Naive B cell (primary cell): ENCODE data around the gene SOBP. TPM values are rescaled to one million over a fixed set of nuclear protein-coding genes. Genes with fewer than 3 reads are reported as not detected.

Experiments
- ATAC-seq, 2 donors: fragments of 150-1000 bp; cut with Tn5 transposase; 2 replicates each; pipeline ENCODE4 v1.10.0; 2021; ENCODE audit warnings: low read depth in 2 of 2, mild to moderate bottlenecking in 2 of 2, moderate library complexity in 2 of 2
- DNase-seq: peaks from one replicate; pipeline ENCODE4 v3.0.0; 2022
- H3K27ac Mint-ChIP-seq, 6 donors: one replicate each; pipeline ENCODE4 v1.8.0; 2020 to 2022; ENCODE audit warnings: mild to moderate bottlenecking in 6 of 6, mixed read lengths in 6 of 6, moderate library complexity in 5 of 6, inconsistent platforms in 2 of 6
- H3K27me3 Mint-ChIP-seq, 3 donors: one replicate each; pipeline ENCODE4 v1.8.0; 2021 to 2022; ENCODE audit warnings: mixed read lengths in 3 of 3, mild to moderate bottlenecking in 1 of 3
- H3K36me3 Mint-ChIP-seq, 2 donors: one replicate each; pipeline ENCODE4 v1.8.0; 2020 to 2022; ENCODE audit warnings: mixed read lengths in 2 of 2, inconsistent platforms in 1 of 2, mild to moderate bottlenecking in 1 of 2
- H3K4me1 Mint-ChIP-seq, 3 donors: one replicate each; pipeline ENCODE4 v1.8.0; 2020 to 2022; ENCODE audit warnings: mixed read lengths in 3 of 3, inconsistent platforms in 1 of 3, mild to moderate bottlenecking in 1 of 3, moderate library complexity in 1 of 3
- H3K4me3 Mint-ChIP-seq, 8 donors: one replicate each; pipeline ENCODE4 v1.8.0; 2020 to 2022; ENCODE audit warnings: mild to moderate bottlenecking in 8 of 8, mixed read lengths in 8 of 8, moderate library complexity in 8 of 8, inconsistent platforms in 2 of 8
- H3K9me3 Mint-ChIP-seq, 7 donors: one replicate each; pipeline ENCODE4 v1.8.0; 2020 to 2022; ENCODE audit warnings: mixed read lengths in 7 of 7, mild to moderate bottlenecking in 5 of 7, inconsistent platforms in 2 of 7, moderate library complexity in 1 of 7
- polyA plus RNA-seq, 6 donors: library from polyadenylated mRNA; unstranded; fragments of 300-500 nt; fragmentation: Illumina TruSeq; gene quantifications; one replicate each; pipeline ENCODE4 v1.2.3, GENCODE V29; 2021; ENCODE audit warnings: low read depth in 6 of 6

The SOBP gene
- polyA plus RNA-seq, 6 donors from 2014 or later = 1.7 to 4.3 (median 2.3) TPM

- H3K9me3 Mint-ChIP-seq = peaks cover 0 to 4% (median 0%) of the 10 kb centered on the region in 7 donors
- peaks cover 44 to 73% (median 56%) of the 10 kb centered on the region in 3 donors for H3K4me1 Mint-ChIP-seq
These were observed 172.4 kb downstream of the SOBP start for GRCh38 chr6:107662333-107662732.

GRCh38 chr6:107663308-107663707 lies 173.4 kb downstream of the SOBP start:
- peaks cover 4 to 7% of the 10 kb centered on the region in 2 donors for H3K36me3 Mint-ChIP-seq
- H3K27ac Mint-ChIP-seq = no peak overlapping the region
- no peaks in the 10 kb centered on the region for H3K27me3 Mint-ChIP-seq
- H3K4me3 Mint-ChIP-seq = no peak overlapping the region
- H3K4me1 Mint-ChIP-seq = peaks cover 44 to 73% (median 55%) of the 10 kb centered on the region in 3 donors
- no peak for ATAC-seq
- H3K9me3 Mint-ChIP-seq = peaks cover 0 to 4% (median 0%) of the 10 kb centered on the region in 7 donors
- DNase-seq = no peak

More at GRCh38 chr6:107662333-107662732, 172.4 kb downstream of the SOBP start:
- H3K27ac Mint-ChIP-seq = peak overlapping the region in 4 of 6 donors; percentile 5 to 86 (median 58)
- H3K27me3 Mint-ChIP-seq = no peaks in the 10 kb centered on the region
- DNase-seq (no peak), ATAC-seq (no peak)
- peak overlapping the region in 1 of 8 donors; percentile 39 for H3K4me3 Mint-ChIP-seq
- H3K36me3 Mint-ChIP-seq = peaks cover 4 to 7% of the 10 kb centered on the region in 2 donors

GRCh38 chr6:107665382-107665781 lies 175.5 kb downstream of the SOBP start:
- Mint-ChIP-seq H3K4me1 (peaks cover 47 to 74% (median 58%) of the 10 kb centered on the region in 3 donors), H3K27me3 (no peaks in the 10 kb centered on the region), H3K27ac (peak overlapping the region in 3 of 6 donors; percentile 30 to 78 (median 60)), H3K36me3 (no peaks in the 10 kb centered on the region), H3K9me3 (peaks cover 0 to 2% (median 0%) of the 10 kb centered on the region in 7 donors), H3K4me3 (no peak overlapping the region)
- DNase-seq (no peak), ATAC-seq (no peak)

- no peak for DNase-seq
- Mint-ChIP-seq H3K27me3 (no peaks in the 10 kb centered on the region), H3K4me1 (peaks cover 54 to 82% (median 65%) of the 10 kb centered on the region in 3 donors), H3K36me3 (no peaks in the 10 kb centered on the region), H3K9me3 (peaks cover 0 to 2% (median 0%) of the 10 kb centered on the region in 7 donors), H3K4me3 (peak overlapping the region in 3 of 8 donors; percentile 7 to 80 (median 16)), H3K27ac (peak overlapping the region in 5 of 6 donors; percentile 21 to 70 (median 45))
- no peak for ATAC-seq
These were observed 176.4 kb downstream of the SOBP start for GRCh38 chr6:107666084-107666980.

- ATAC-seq (no peak), DNase-seq (no peak)
- no peaks in the 10 kb centered on the region for H3K36me3 Mint-ChIP-seq
- peaks cover 0 to 2% (median 0%) of the 10 kb centered on the region in 7 donors for H3K9me3 Mint-ChIP-seq
- H3K4me1 Mint-ChIP-seq = peaks cover 58 to 84% (median 67%) of the 10 kb centered on the region in 3 donors
- peak overlapping the region in 3 of 6 donors; percentile 30 to 70 (median 50) for H3K27ac Mint-ChIP-seq
- H3K27me3 Mint-ChIP-seq = no peaks in the 10 kb centered on the region
- peak overlapping the region in 3 of 8 donors; percentile 7 to 80 (median 32) for H3K4me3 Mint-ChIP-seq
These were observed 177.2 kb downstream of the SOBP start for GRCh38 chr6:107666981-107667601.

- H3K27ac Mint-ChIP-seq = peak overlapping the region in 2 of 6 donors; percentile 24 to 69
- no peaks in the 10 kb centered on the region for H3K27me3 Mint-ChIP-seq
- no peaks in the 10 kb centered on the region for H3K36me3 Mint-ChIP-seq
- H3K4me1 Mint-ChIP-seq = peaks cover 58 to 83% (median 62%) of the 10 kb centered on the region in 3 donors
- H3K4me3 Mint-ChIP-seq = peak overlapping the region in 1 of 8 donors; percentile 44
- peaks cover 0 to 2% (median 0%) of the 10 kb centered on the region in 7 donors for H3K9me3 Mint-ChIP-seq
- no peak for DNase-seq
- no peak for ATAC-seq
These were observed 177.9 kb downstream of the SOBP start for GRCh38 chr6:107667790-107668189.

GRCh38 chr6:107668743-107669474 lies 179.0 kb downstream of the SOBP start:
- H3K36me3 Mint-ChIP-seq = no peaks in the 10 kb centered on the region
- H3K4me3 Mint-ChIP-seq = peak overlapping the region in 7 of 8 donors; percentile 38 to 86 (median 64)
- DNase-seq (peak; percentile 39), ATAC-seq (peak; percentile 60 to 69)
- H3K27me3 Mint-ChIP-seq = no peaks in the 10 kb centered on the region
- peaks cover 58 to 84% (median 62%) of the 10 kb centered on the region in 3 donors for H3K4me1 Mint-ChIP-seq
- H3K27ac Mint-ChIP-seq = peak overlapping the region in 4 of 6 donors; percentile 65 to 92 (median 84)
- peaks cover 0 to 2% (median 0%) of the 10 kb centered on the region in 7 donors for H3K9me3 Mint-ChIP-seq

GRCh38 chr6:107670792-107671199 lies 180.9 kb downstream of the SOBP start:
- H3K4me1 Mint-ChIP-seq = peaks cover 51 to 78% (median 66%) of the 10 kb centered on the region in 3 donors
- peak; percentile 55 to 57 for ATAC-seq
- peak overlapping the region; percentile 59 to 90 (median 85) for H3K27ac Mint-ChIP-seq
- peak; percentile 76 for DNase-seq
- no peaks in the 10 kb centered on the region for H3K36me3 Mint-ChIP-seq
- H3K9me3 Mint-ChIP-seq = peaks cover 0 to 2% (median 0%) of the 10 kb centered on the region in 7 donors
- peak overlapping the region; percentile 2 to 85 (median 70) for H3K4me3 Mint-ChIP-seq
- H3K27me3 Mint-ChIP-seq = no peaks in the 10 kb centered on the region

GRCh38 chr6:107673076-107673494 lies 183.2 kb downstream of the SOBP start:
- no peaks in the 10 kb centered on the region for H3K9me3 Mint-ChIP-seq
- no peak for DNase-seq
- ATAC-seq = no peak
- H3K36me3 Mint-ChIP-seq = no peaks in the 10 kb centered on the region
- H3K4me1 Mint-ChIP-seq = peaks cover 31 to 55% (median 43%) of the 10 kb centered on the region in 3 donors
- H3K27ac Mint-ChIP-seq = no peak overlapping the region
- H3K27me3 Mint-ChIP-seq = no peaks in the 10 kb centered on the region
- no peak overlapping the region for H3K4me3 Mint-ChIP-seq

- H3K4me3 Mint-ChIP-seq = peak overlapping the region; percentile 53 to 92 (median 88)
- peak overlapping the region; percentile 91 to 99 (median 98) for H3K27ac Mint-ChIP-seq
- H3K36me3 Mint-ChIP-seq = no peaks in the 10 kb centered on the region
- ATAC-seq (peak; percentile 87), DNase-seq (peak; percentile 87)
- no peaks in the 10 kb centered on the region for H3K9me3 Mint-ChIP-seq
- peaks cover 16 to 34% (median 26%) of the 10 kb centered on the region in 3 donors for H3K4me1 Mint-ChIP-seq
- H3K27me3 Mint-ChIP-seq = no peaks in the 10 kb centered on the region
These were observed 185.2 kb downstream of the SOBP start for GRCh38 chr6:107674995-107675738.

- Mint-ChIP-seq H3K4me1 (peaks cover 10 to 26% (median 19%) of the 10 kb centered on the region in 3 donors), H3K9me3 (no peaks in the 10 kb centered on the region), H3K27ac (no peak overlapping the region), H3K27me3 (peaks cover 0 to 6% (median 0%) of the 10 kb centered on the region in 3 donors), H3K36me3 (no peaks in the 10 kb centered on the region), H3K4me3 (no peak overlapping the region)
- DNase-seq (no peak), ATAC-seq (no peak)
These were observed 186.1 kb downstream of the SOBP start for GRCh38 chr6:107676042-107676441.

GRCh38 chr6:107677399-107677798 lies 187.5 kb downstream of the SOBP start:
- no peaks in the 10 kb centered on the region for H3K36me3 Mint-ChIP-seq
- ATAC-seq (no peak), DNase-seq (no peak)
- no peaks in the 10 kb centered on the region for H3K9me3 Mint-ChIP-seq
- H3K4me1 Mint-ChIP-seq = peaks cover 5 to 13% (median 11%) of the 10 kb centered on the region in 3 donors
- H3K27me3 Mint-ChIP-seq = peaks cover 0 to 12% (median 0%) of the 10 kb centered on the region in 3 donors
- peak overlapping the region in 1 of 6 donors; percentile 14 for H3K27ac Mint-ChIP-seq
- H3K4me3 Mint-ChIP-seq = no peak overlapping the region
